K562 (cell line): ENCODE data around the gene ARHGDIB. TPM values are rescaled to one million over a fixed set of nuclear protein-coding genes. Genes with fewer than 3 reads are reported as not detected.

ENCODE experiments used
- ATAC-seq: fragments of 200-7000 bp; cut with Tn5 transposase; 3 replicates; pipeline ENCODE4 v1.9.1; 2020; ENCODE audit warnings: moderate library complexity
- BruUV-seq: library from RNA; stranded (reverse); fragments of 400-500 nt; replicated peaks from 2 replicates; lab custom pipeline; 2021; lab: Mats Ljungman, UMichigan
- CTCF ChIA-PET: fragments of 300-600 bp; formaldehyde crosslinking; extraction: SDS; loops from one replicate; lab custom pipeline; 2021; ENCODE audit warnings: low intra/inter-chr PET ratio; lab: Yijun Ruan, JAX
- POLR2A ChIA-PET: fragments of 300-600, 350-650 bp; sonication (Branson Sonifier 250); formaldehyde crosslinking; extraction: SDS; loops from one replicate; lab custom pipeline; 2021; ENCODE audit warnings: antibody characterized with exemption, inconsistent platforms; lab: Yijun Ruan, JAX
- DNase-seq, 4 experiments: peaks; one replicate each; pipeline versions ENCODE4 v3.0.0 to v3.0.0-alpha.2; 2011 to 2018; ENCODE audit warnings: low spot score in 3 of 4, mixed read lengths in 3 of 4; ENCODE audit errors: extremely low read depth in 1 of 4
- FAIRE-seq: peaks from 2 replicates; lab custom pipeline; 2011; peaks lifted over from hg19 to GRCh38; lab: Jason Lieb, UNC
- H2AFZ ChIP-seq: 2 replicates; pipeline ENCODE4 v1.6.0; 2011; ENCODE audit warnings: low read depth, low read length, control low read depth, inconsistent platforms
- H3K27ac ChIP-seq: fragments of 200-600 bp; 3 replicates; pipeline ENCODE4 v1.8.0; 2011; ENCODE audit warnings: low read depth, mild to moderate bottlenecking, control low read depth, inconsistent platforms, low read length, moderate library complexity, mixed read lengths; ENCODE audit errors: extremely low read depth
- H3K27me3 ChIP-seq, 2 experiments: fragments of 300-600 bp in 1 of 2; 2 replicates in 1 of 2; 3 replicates in 1 of 2; pipeline versions ENCODE4 v1.6.0 to v1.8.0; 2011; ENCODE audit warnings: inconsistent platforms in 2 of 2, low read length in 2 of 2, mild to moderate bottlenecking in 1 of 2, mixed read lengths in 1 of 2, moderate library complexity in 1 of 2; ENCODE audit not compliant: control insufficient read depth in 2 of 2, insufficient read depth in 2 of 2
- H3K36me3 ChIP-seq: fragments of 300-600 bp; 3 replicates; pipeline ENCODE4 v1.8.0; 2011; ENCODE audit warnings: mild to moderate bottlenecking, low read length, inconsistent platforms; ENCODE audit not compliant: control insufficient read depth, insufficient read depth
- H3K4me1 ChIP-seq, 2 experiments: fragments of 200-600 bp in 1 of 2; replicated peaks in 1 of 2; 2 replicates in 1 of 2; 3 replicates in 1 of 2; pipeline versions ENCODE4 v1.5.1 to v1.8.0; 2011; ENCODE audit warnings: inconsistent platforms in 2 of 2, low read length in 2 of 2, mild to moderate bottlenecking in 1 of 2, mixed read lengths in 1 of 2, moderate library complexity in 1 of 2; ENCODE audit not compliant: control insufficient read depth in 2 of 2, insufficient read depth in 2 of 2
- H3K4me2 ChIP-seq: 2 replicates; pipeline ENCODE4 v1.6.1; 2011; ENCODE audit warnings: low read length, control low read depth, inconsistent platforms, mixed read lengths; ENCODE audit not compliant: insufficient read depth
- H3K4me3 ChIP-seq: fragments of 200-600 bp; sonication (generic), shearing (Covaris generic); 2 replicates; pipeline ENCODE4 v1.5.1; 2016; ENCODE audit warnings: control low read depth, inconsistent platforms
- H3K79me2 ChIP-seq: fragments of 200-600 bp; 3 replicates; pipeline ENCODE4 v1.8.0; 2011; ENCODE audit warnings: low read length, inconsistent platforms; ENCODE audit not compliant: control insufficient read depth, insufficient read depth
- H3K9ac ChIP-seq, 2 experiments: 2 replicates each; pipeline versions ENCODE4 v1.6.0 to v1.6.1; 2011; ENCODE audit warnings: low read depth in 2 of 2, low read length in 2 of 2, control low read depth in 1 of 2, inconsistent platforms in 1 of 2, mild to moderate bottlenecking in 1 of 2, mixed read lengths in 1 of 2; ENCODE audit not compliant: insufficient read depth in 1 of 2
- H3K9me1 ChIP-seq: one replicate; pipeline ENCODE4 v1.6.0; 2011; ENCODE audit warnings: inconsistent platforms, mild to moderate bottlenecking, low read length, moderate library complexity; ENCODE audit not compliant: control insufficient read depth, insufficient read depth
- H3K9me3 ChIP-seq: replicated peaks from 2 replicates; pipeline ENCODE4 v1.5.1; 2011; ENCODE audit warnings: low read depth, low read length, inconsistent platforms; ENCODE audit not compliant: control insufficient read depth, insufficient read depth
- H4K20me1 ChIP-seq: replicated peaks from 2 replicates; pipeline ENCODE4 v1.6.1; 2011; ENCODE audit warnings: low read length, inconsistent platforms, mixed read lengths; ENCODE audit not compliant: control insufficient read depth, insufficient read depth
- BACH1 ChIP-seq: fragments of 200-800 bp; sonication (Bioruptor generic); IDR thresholded peaks from 2 replicates; pipeline ENCODE4 v1.6.1; 2016; ENCODE audit warnings: missing genetic modification characterization, missing compliant biosample characterization
- HNRNPUL1 ChIP-seq: fragments of 200-400 bp; formaldehyde crosslinking; IDR thresholded peaks from 2 replicates; pipeline ENCODE4 v1.6.1; 2017; ENCODE audit warnings: low read length
- MEF2A ChIP-seq: IDR thresholded peaks from 2 replicates; pipeline ENCODE4 v1.6.1; 2011; ENCODE audit warnings: low read depth, mild to moderate bottlenecking, low read length, moderate library complexity; ENCODE audit not compliant: control insufficient read depth
- NFIX ChIP-seq: fragments of 250-450 bp; sonication (Bioruptor Pico); IDR thresholded peaks from 2 replicates; pipeline ENCODE4 v1.4.0; 2020; ENCODE audit warnings: low read depth, mild to moderate bottlenecking, moderate library complexity
- PBX2 ChIP-seq, 2 experiments: IDR thresholded peaks in 1 of 2; conservative IDR thresholded peaks in 1 of 2; 2 replicates each; pipeline ENCODE4 v1.6.1; 2016; ENCODE audit warnings: low read depth in 2 of 2, mild to moderate bottlenecking in 1 of 2, missing compliant biosample characterization in 1 of 2, missing genetic modification characterization in 1 of 2, moderate library complexity in 1 of 2
- RFX5 ChIP-seq: IDR thresholded peaks from 2 replicates; pipeline ENCODE4 v1.6.1; 2011; ENCODE audit warnings: low read depth, mild to moderate bottlenecking, improper control_type of control experiment, low read length
- ZNF280A ChIP-seq: fragments of 450-650 bp; IDR thresholded peaks from 2 replicates; pipeline ENCODE4 v1.6.1; 2018; ENCODE audit warnings: mild to moderate bottlenecking, low read depth; ENCODE audit not compliant: partially characterized antibody
- ZNF551 ChIP-seq: fragments of 250-450 bp; sonication (Bioruptor Pico); IDR thresholded peaks from 2 replicates; pipeline ENCODE4 v1.5.0; 2021; ENCODE audit warnings: mild to moderate bottlenecking, moderate library complexity
- WGBS: fragments of 100-300 bp; shearing (Covaris generic); methylation state at CpG from one replicate; pipeline ENCODE4 v1.1.6; 2016; ENCODE audit warnings: low coverage, mixed read lengths; ENCODE audit not compliant: insufficient coverage; ENCODE audit errors: missing lambda C conversion rate; 5-methylcytosine and 5-hydroxymethylcytosine counted together
- in situ Hi-C: fragments of 300-500 bp; cut with MboI; formaldehyde crosslinking; loops from 4 replicates; pipeline ENCODE4 v1.15.0; 2018; ENCODE audit warnings: inconsistent platforms, mixed read lengths
- intact Hi-C: fragments of 100-400 bp; cut with micrococcal nuclease; formaldehyde crosslinking; loops from 2 replicates; pipeline ENCODE4 v1.14.2; 2022
- polyA plus RNA-seq, 8 experiments: library from polyadenylated mRNA; depleted of rRNA in 4 of 8; stranded (reverse) in 5 of 8; unstranded in 3 of 8; fragments of >200 nt; fragmentation: Nextera tagmentation in 2 of 8; fragmentation: Illumina TruSeq in 1 of 8; extraction: Ambion mirVana in 2 of 8; extraction: Trizol in 1 of 8; gene quantifications; 2 replicates each; pipeline versions ENCODE4 v1.2.1 to v1.2.3, GENCODE V29; 2011 to 2014; ENCODE audit warnings: inconsistent platforms in 1 of 8, missing spikeins in 1 of 8
- total RNA-seq, 7 experiments: library from RNA; depleted of rRNA in 6 of 7; stranded (reverse); fragments of >200 nt in 6 of 7; fragmentation: Illumina TruSeq in 2 of 7; extraction: Trizol in 2 of 7; gene quantifications; 2 replicates each; pipeline versions ENCODE4 v1.2.1 to v1.2.3, GENCODE V29; 2011 to 2021; ENCODE audit warnings: low replicate concordance in 1 of 7

Gene ARHGDIB
- total and polyA plus RNA-seq, 9 of the 15 experiments (the other 6 are each of a cell fraction or from before 2014, with no cell fraction given), result 9.5 to 204 (median 116) TPM

GRCh38 chr12:14938301-14938700 lies 23.1 kb downstream of the ARHGDIB start, which contains the start of gene ERP27:
ERP27 (minus strand) TSS chr12:14938537; CDS start chr12:14938508, 29 bp downstream.
- ATAC-seq (no peak), FAIRE-seq (no peak), DNase-seq (no peak)
- in situ Hi-C loops, result no loop called here
- no peaks in the 10 kb centered on the region for H3K27me3 ChIP-seq
- no peaks in the 10 kb centered on the region for H3K36me3 ChIP-seq
- ChIA-PET CTCF (no interaction called here), POLR2A (no interaction called here)
- H4K20me1 ChIP-seq, result no peaks in the 10 kb centered on the region
- no TSS peak for BruUV-seq
- no peak for TF ChIP-seq RFX5
- no peak for TF ChIP-seq PBX2 (CRISPR knock-in tag; IDR thresholded peaks at IDR 0.05; ENCODE audit: low read depth)
- TF ChIP-seq PBX2 (tag; conservative IDR thresholded peaks at IDR 0.05; ENCODE audit: low read depth), result no peak
- TF ChIP-seq ZNF280A, result no peak
- no peak for TF ChIP-seq HNRNPUL1
- no peak for TF ChIP-seq ZNF551 (CRISPR knock-in tag)
- no peak for TF ChIP-seq BACH1 (tag)
- TF ChIP-seq MEF2A, result no peak
- TF ChIP-seq NFIX, result no peak
- 0% methylated on average over 1 of the region's 3 CpGs for WGBS
- H3K4me1 ChIP-seq, result no peaks in the 10 kb centered on the region; a peak in 1 of 5 replicates
- no peaks in the 10 kb centered on the region for H3K79me2 ChIP-seq
- intact Hi-C loops, result loop anchor here (5.0 kb wide), 1 partner anchor 54 kb away; no protein-coding TSS in a partner anchor
- no peak within 1 kb of the TSS for H3K4me2 ChIP-seq
- no peak within 1 kb of the TSS for H3K27ac ChIP-seq
- H2AFZ ChIP-seq, result no peak within 1 kb of the TSS
- H3K9me3 ChIP-seq, result no peaks in the 10 kb centered on the region
- H3K4me3 ChIP-seq, result no peak within 1 kb of the TSS
- no peaks in the 10 kb centered on the region for H3K9me1 ChIP-seq
- H3K9ac ChIP-seq, result no peak within 1 kb of the TSS
